ENCODE results near the gene DLG1.
"Not testable (repeated sequence)": the region's sequence is repeated elsewhere in the genome, so short reads cannot be mapped to it uniquely, and the experiment has no call there.

Gene DLG1

GRCh38 chr3:197205675-197206074 lies 92.7 kb downstream of the DLG1 start:
- DNase-seq: no peak

DNA sequence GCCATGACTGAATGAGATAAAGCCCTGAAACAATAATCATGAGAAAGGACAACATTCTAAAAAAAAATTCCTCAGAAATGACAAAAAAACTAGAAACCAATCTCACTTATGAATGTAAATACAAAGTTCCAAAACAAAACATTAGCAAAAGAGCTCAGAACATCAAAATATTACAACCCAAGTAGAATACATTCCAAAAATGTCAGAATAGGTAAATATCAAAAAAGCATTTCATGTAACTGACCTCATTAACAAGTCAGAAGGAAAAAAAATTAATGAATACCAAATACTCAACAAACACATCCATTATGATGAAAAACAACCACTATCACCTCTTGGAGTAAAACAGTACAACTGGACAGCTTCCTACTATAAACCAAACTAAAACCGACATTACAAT lies 93.1 kb downstream of the DLG1 start:
- DNase-seq: no peak

- DNase-seq: no peak
Measured at GRCh38 chr3:197204736-197205135, 93.7 kb downstream of the DLG1 start.

DNA sequence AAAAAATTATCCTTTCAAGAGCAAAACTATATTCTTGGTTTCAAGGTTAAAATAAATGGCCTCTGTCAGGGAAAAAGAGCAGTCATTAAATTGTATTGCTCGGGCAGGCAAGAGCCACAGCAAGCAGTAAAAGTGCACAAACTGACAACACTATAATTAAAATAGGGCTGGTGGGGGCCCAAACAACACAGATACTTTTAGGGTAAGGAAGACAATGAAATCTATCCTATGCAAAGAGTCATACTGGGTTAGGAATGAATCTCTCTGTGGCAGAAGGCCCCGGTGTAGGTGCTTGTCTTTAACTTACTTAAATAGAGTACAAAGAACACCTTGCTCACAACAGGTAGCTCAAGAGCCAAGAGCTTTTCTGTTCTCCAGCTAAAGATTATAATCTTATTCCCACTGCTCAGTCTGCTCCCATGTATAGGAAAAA lies 94.7 kb downstream of the DLG1 start:
- no peak for DNase-seq

- no peak for DNase-seq
Measured at GRCh38 chr3:197202694-197203093, 95.7 kb downstream of the DLG1 start.

GRCh38 chr3:197201791-197202452 lies 96.5 kb downstream of the DLG1 start:
- no peak for DNase-seq

GRCh38 chr3:197200856-197201255 lies 97.6 kb downstream of the DLG1 start:
- not testable (repeated sequence) for DNase-seq

DNA sequence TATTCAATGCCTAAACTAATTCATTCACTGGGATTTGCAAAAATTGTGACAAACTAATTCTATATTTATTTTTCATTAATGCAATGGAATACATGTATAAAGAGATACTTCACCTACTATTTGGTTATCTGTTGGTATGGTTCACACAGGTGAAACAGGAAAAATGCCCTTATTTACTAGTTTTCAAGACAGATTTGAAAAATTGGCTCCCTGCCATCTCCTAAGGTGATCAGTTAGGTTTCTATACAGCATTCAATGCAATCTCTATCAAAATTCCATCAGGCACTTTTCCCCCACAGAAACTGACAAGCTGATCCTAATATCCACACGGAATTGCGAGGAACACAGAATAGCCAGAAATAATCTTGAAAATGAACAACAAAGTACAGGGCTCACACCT lies 101.1 kb downstream of the DLG1 start:
- DNase-seq: no peak

DNA sequence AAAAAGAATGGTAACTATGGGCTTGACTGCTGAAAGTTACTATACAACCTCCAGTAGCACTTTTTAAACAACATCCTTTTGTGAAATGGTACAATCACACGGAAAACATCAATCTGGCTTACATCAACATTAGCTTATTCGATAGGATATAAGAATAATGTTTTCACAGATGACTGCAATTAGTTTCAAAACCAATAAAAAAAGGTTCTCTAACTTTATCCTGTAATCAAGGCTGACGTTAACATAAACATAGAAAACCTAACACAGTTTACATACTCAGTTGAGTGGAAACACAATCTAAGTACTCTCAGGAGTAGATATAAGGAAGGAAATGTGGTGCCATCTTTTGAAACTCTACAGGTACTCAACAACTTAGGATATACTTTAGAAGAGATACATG lies 102.2 kb downstream of the DLG1 start:
- DNase-seq: no peak

- no peak for DNase-seq
Measured at GRCh38 chr3:197195326-197195725, 103.1 kb downstream of the DLG1 start.

DNA sequence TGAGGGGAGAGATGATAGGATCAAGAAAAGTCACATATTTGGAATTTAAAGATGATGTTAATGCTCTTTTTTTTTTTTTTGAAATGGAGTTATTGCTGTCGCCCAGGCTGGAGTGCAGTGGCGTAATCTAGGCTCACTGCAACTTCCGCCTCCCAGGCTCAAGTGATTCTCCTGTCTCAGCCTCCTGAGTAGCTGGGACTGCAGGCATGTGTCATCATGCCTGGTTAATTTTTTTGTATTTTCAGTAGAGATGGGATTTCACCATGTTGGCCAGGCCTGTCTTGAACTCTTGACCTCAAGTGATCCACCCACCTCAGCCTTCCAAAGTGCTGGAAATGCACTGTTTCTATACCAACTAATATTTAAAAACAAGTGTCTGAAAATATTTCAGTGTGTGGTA lies 104.7 kb downstream of the DLG1 start:
- not testable (repeated sequence) for DNase-seq

GRCh38 chr3:197191897-197192296 lies 106.5 kb downstream of the DLG1 start:
- no peak for DNase-seq

GRCh38 chr3:197189623-197190022 lies 108.8 kb downstream of the DLG1 start:
- no peak for DNase-seq

DNA sequence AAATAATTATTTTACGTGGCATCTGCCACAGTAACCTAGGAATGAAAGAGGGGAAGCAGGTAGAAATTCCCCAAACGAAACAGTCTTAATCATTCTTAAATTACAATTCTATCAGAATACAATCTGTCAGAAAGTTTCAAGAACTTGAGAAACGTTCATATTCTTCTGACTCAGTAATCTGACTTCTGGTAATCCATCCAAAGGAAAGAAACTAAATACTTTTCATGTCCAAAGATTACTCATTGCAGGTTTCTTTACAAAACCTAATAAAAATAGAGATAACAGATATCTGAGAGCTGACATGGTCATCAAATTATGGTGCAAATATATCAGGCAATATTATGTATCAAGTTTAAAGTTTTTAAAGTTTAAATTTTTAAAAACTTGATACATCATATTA lies 109.4 kb downstream of the DLG1 start:
- no peak for DNase-seq

DNA sequence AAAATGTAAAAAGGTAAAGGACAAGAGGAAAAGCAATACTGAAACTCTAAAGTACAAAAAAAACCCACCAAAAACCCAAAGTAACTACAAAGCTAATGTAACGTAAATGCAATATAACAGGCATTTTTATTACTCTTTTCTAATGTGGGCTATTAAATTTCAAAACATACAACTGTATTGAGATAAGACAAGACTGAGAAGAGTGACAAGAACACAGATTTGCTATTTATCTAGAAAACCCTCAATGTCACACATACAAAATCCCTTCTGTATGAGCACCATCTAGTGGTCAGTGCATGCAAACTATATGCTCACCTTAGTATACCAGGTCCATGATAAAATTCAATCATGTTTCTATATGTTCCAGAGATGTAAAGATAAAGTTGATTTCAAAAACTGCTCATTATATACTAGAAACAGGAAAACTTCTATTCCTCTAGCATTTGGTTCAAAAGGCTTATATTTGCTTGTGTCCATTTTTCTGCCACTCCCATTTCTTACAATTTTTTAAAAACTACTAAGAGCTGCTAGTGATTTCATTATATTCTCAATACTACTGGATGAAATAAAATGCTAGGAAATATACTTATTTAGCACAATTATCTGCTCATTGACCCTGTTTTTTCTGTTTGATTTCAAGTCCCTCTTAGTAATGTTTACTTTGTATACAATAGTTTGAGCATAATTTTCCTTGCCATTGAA lies 111.4 kb downstream of the DLG1 start:
- peak; percentile 42 for DNase-seq

- no peak for DNase-seq
Measured at GRCh38 chr3:197183582-197183981, 114.8 kb downstream of the DLG1 start.

DNA sequence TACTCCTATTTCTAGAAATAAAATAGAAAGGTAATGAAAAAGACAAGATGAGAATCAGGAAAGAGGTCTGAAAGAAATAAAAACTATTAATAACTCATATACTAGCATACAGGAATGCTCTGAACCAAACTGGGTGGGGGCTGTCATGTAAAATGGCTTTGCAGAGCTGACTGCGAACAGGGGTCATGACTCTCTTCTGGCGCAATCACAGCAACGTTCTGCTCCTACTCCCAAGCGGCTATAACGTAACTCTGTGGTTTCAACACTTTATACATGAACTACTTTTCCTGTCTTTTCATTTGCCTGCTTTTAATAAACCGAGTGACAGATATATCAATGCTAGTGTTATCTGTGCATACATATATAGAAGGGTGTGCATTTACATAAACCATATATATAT lies 116.7 kb downstream of the DLG1 start:
- no peak for DNase-seq

DNA sequence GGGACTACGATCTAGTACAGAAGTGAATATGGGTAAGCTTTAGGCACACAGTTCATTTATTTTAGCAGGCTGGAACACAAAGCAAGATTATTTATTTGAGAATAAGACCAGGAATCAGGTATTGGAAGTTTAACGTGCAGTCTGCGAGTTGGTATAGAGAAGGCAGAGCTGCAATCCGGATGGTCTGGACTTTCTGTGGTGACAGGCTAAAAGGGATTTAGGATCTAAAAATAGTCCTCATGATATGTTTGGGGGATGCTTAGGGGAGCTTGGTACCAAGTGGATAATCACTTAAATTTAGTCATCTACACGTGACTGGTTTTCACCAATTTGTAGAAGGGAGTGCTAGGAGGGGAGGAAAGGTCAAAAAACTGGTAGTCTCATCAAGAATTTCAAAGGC lies 119.4 kb downstream of the DLG1 start:
- no peak for DNase-seq

- DNase-seq: no peak
Measured at GRCh38 chr3:197175503-197175902, 122.9 kb downstream of the DLG1 start.

DNA sequence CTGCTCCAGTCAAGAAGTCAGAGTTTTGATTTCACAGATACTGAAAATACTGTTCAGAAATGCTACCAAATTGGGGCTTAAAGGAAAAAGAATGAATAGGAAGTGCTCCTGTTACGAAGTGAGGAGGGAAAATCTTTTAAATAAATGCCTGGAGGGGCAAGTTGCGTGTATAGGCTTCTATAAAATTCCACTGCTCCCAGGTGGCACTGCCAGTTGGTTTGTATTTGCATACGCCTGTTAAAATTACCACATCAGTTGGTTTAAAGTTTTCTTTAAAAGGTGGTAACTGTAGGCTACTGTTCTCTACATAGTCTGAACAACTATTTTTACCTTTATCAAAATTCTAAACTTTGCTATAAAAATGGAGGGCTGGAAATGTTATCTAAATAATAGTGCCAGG lies 123.5 kb downstream of the DLG1 start:
- DNase-seq: no peak

- no peak for DNase-seq
Measured at GRCh38 chr3:197173620-197174019, 124.8 kb downstream of the DLG1 start.

DNA sequence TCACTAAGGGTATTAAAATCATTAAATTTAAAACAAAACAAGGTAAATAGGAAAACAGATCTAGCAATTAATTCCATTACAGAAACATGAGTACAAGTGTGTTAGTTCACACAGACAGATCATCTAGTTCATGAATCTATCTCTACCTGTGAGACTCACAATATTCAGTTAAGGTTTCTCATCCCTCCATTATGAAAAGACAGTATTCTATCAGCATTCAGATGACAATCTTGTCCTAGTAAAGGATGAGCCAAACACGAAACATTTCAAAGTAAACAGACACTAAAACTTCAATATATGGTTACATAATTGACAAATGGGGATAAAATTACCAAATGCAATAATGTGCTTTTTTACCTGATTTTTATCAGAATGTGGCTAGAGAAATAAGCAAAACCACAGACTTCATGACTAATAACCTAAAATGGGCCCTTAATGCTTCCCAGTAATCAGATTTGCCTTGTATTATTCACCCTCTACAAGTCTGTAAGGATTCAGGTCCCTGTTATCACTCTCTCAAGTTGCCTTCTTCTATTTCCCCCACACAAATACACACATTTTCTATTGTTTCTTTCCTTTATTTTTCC lies 126.8 kb downstream of the DLG1 start:
- no peak for DNase-seq

GRCh38 chr3:197169028-197169427 lies 129.4 kb downstream of the DLG1 start:
- no peak for DNase-seq

DNA sequence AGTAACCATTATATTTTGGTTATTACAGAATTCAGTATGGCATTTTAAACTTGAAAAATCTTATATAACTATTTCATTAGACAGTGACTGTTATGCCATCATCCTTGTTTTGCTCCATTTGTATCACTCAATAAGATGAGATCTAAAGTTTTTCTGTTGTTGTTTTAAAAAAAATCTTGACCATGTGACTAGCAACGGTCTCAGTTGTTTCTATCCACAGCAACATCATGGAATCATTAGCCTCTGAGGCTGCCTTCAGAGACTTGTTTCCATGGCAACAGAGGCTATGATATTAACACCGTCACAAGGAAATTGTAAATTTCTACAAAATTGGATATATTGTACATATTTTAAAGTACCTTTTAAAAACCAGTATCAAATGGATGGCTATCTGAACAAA lies 129.8 kb downstream of the DLG1 start:
- DNase-seq: no peak

DNA sequence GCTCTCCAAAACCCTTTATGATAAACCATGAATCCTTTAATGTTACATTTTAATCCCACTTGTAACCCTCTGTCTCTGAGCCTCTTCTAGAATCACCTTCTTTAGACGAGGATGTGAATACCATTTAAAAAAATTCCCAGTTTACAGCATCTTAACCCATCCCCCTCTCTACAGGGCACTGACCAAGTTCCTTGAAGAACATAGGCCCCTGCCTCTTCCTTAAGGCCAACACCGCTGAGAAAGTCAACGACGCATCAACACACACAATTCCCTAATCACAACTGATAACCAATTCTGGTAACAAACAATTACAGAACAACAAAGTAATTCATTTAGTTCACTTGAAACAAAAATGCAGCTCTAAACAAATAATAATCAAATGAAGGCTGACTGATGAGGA lies 130.3 kb downstream of the DLG1 start:
- DNase-seq: no peak
